Pancreas (tissue), 10 donors: ENCODE measurements around the gene JUN. TPM values are rescaled to one million over a fixed set of nuclear protein-coding genes. Genes with fewer than 3 reads are reported as not detected.

Experiments
- ATAC-seq, 4 donors: fragments of 200-7000 bp; cut with Tn5 transposase; one replicate each; pipeline versions ENCODE4 v1.8.0 to v1.9.1; 2020; ENCODE audit warnings: mild to moderate bottlenecking in 4 of 4, moderate library complexity in 4 of 4
- DNase-seq, 6 donors: peaks; one replicate each; pipeline ENCODE4 v3.0.0-alpha.2; 2020
- FAIRE-seq: peaks from 2 replicates; lab custom pipeline; 2012; peaks lifted over from hg19 to GRCh38; lab: Jason Lieb, UNC
- H3K27ac ChIP-seq, 4 donors: fragments of 200-600 bp; sonication (generic); 1 replicate in 3 of 4; 2 replicates in 1 of 4; pipeline versions ENCODE4 v1.5.0 to v1.8.0; 2020
- H3K27me3 ChIP-seq, 4 donors: fragments of 200-600 bp; one replicate each; pipeline ENCODE4 v1.8.0; 2021
- H3K36me3 ChIP-seq, 3 donors: fragments of 200-600 bp; sonication (generic) in 1 of 3; one replicate each; pipeline versions ENCODE4 v1.5.0 to v1.8.0; 2020 to 2021
- H3K4me1 ChIP-seq, 3 donors: fragments of 200-600 bp; one replicate each; pipeline ENCODE4 v1.8.0; 2021
- H3K4me3 ChIP-seq, 4 donors: fragments of 200-600 bp; sonication (generic) in 2 of 4; one replicate each; pipeline versions ENCODE4 v1.5.0 to v1.8.0; 2020 to 2021
- H3K9me3 ChIP-seq, 4 donors: fragments of 200-600 bp; one replicate each; pipeline ENCODE4 v1.8.0; 2021
- WGBS, 2 donors: extraction: QIAGEN DNeasy Blood & Tissue Kit; methylation state at CpG; one replicate each; pipeline ENCODE4 v1.1.7; 2013; 5-methylcytosine and 5-hydroxymethylcytosine counted together
- intact Hi-C, 3 donors: fragments of 100-400 bp; cut with DNase I; formaldehyde crosslinking; loops; one replicate each; pipeline versions ENCODE4 v1.11.1 to v1.14.2; 2022
- polyA plus RNA-seq, 2 donors: library from polyadenylated mRNA; stranded (reverse); fragments of 200-250 nt; gene quantifications; one replicate each; pipeline ENCODE4 v1.2.3, GENCODE V29; 2013
- total RNA-seq, 6 donors: library from RNA; stranded (reverse); fragmentation: NEBNext Ultra II Directional in 4 of 6; extraction: Animal tissue kit (Norgen Biotek cat#: 25700) in 4 of 6; gene quantifications; one replicate each; pipeline versions ENCODE4 v1.2.1 to v1.2.4, GENCODE V29; 2021 to 2023
- TF ChIP-seq, protein P1 (sequence below), 4 donors: fragments of 200-600 bp; sonication (generic) in 3 of 4; IDR thresholded peaks; one replicate each; pipeline versions ENCODE4 v1.5.0 to v1.8.0; 2021; ENCODE audit warnings: antibody characterized with exemption in 4 of 4
- donor health status: healthy with polysubstance abuse.
- donor health status: DM: no; HTN: no; CAD: no; lungs with moderate emphysema.
- donor health status: DM: no; HTN: no; CAD: no.
- donor health status: control.
- donor health status: control.
- donor health status: Bipolar disorder and iron deficiency.
- donor health status: DM: yes; HTN: yes; CAD: no.
- donor health status: DM: no; HTN: no; CAD: no.
- donor health status: DM: no; HTN: no; CAD: no.
- donor health status: DM: yes; HTN: yes; CAD: no.

The JUN gene
- total and polyA plus RNA-seq, 8 donors = 45.0 to 134 (median 86.2) TPM

- no peaks in the 10 kb centered on the region for H3K9me3 ChIP-seq
- peak overlapping the region; percentile 78 to 96 (median 92) for H3K4me3 ChIP-seq
- DNase-seq = peak; percentile 56 to 91 (median 72)
- 0% methylated on average over 86 of the region's 86 CpGs for WGBS, 2 donors
- H3K4me1 ChIP-seq = peaks cover 6 to 15% (median 14%) of the 10 kb centered on the region in 3 donors
- peak; percentile 4 to 16 (median 8) for ATAC-seq
- peaks cover 0 to 18% (median 4%) of the 10 kb centered on the region in 3 donors for H3K36me3 ChIP-seq
- no peak for FAIRE-seq
- H3K27ac ChIP-seq = peak overlapping the region; percentile 97 to 100 (median 100)
- TF ChIP-seq, protein P1, sequence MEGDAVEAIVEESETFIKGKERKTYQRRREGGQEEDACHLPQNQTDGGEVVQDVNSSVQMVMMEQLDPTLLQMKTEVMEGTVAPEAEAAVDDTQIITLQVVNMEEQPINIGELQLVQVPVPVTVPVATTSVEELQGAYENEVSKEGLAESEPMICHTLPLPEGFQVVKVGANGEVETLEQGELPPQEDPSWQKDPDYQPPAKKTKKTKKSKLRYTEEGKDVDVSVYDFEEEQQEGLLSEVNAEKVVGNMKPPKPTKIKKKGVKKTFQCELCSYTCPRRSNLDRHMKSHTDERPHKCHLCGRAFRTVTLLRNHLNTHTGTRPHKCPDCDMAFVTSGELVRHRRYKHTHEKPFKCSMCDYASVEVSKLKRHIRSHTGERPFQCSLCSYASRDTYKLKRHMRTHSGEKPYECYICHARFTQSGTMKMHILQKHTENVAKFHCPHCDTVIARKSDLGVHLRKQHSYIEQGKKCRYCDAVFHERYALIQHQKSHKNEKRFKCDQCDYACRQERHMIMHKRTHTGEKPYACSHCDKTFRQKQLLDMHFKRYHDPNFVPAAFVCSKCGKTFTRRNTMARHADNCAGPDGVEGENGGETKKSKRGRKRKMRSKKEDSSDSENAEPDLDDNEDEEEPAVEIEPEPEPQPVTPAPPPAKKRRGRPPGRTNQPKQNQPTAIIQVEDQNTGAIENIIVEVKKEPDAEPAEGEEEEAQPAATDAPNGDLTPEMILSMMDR (IDR thresholded peaks at IDR 0.05) = no peak
- H3K27me3 ChIP-seq = no peaks in the 10 kb centered on the region
- intact Hi-C loops = loop anchor here in 2 of 3 donors (10.0 kb wide), 3 partner anchors 101 to 271 kb away; no protein-coding TSS in a partner anchor
Observed at GRCh38 chr1:58783090-58783992, 506 bp downstream of the JUN start.

- FAIRE-seq = no peak
- Histone ChIP-seq H3K27ac (peak overlapping the region; percentile 97 to 100 (median 100)), H3K4me3 (peak overlapping the region; percentile 78 to 96 (median 92)), H3K36me3 (peaks cover 0 to 18% (median 4%) of the 10 kb centered on the region in 3 donors), H3K4me1 (peaks cover 6 to 15% (median 14%) of the 10 kb centered on the region in 3 donors), H3K27me3 (no peaks in the 10 kb centered on the region), H3K9me3 (no peaks in the 10 kb centered on the region)
- ATAC-seq = peak; percentile 1 to 4 (median 4)
- DNase-seq = peak; percentile 51 to 88 (median 70)
- intact Hi-C loops = loop anchor here in 2 of 3 donors (10.0 kb wide), 3 partner anchors 102 to 272 kb away; no protein-coding TSS in a partner anchor
- TF ChIP-seq, protein P1 (IDR thresholded peaks at IDR 0.05) = no peak
- WGBS, 2 donors = 0 to 1% methylated on average over 80 to 82 of the region's 82 CpGs
Observed at GRCh38 chr1:58782178-58783089, 1.4 kb downstream of the JUN start.

DNA sequence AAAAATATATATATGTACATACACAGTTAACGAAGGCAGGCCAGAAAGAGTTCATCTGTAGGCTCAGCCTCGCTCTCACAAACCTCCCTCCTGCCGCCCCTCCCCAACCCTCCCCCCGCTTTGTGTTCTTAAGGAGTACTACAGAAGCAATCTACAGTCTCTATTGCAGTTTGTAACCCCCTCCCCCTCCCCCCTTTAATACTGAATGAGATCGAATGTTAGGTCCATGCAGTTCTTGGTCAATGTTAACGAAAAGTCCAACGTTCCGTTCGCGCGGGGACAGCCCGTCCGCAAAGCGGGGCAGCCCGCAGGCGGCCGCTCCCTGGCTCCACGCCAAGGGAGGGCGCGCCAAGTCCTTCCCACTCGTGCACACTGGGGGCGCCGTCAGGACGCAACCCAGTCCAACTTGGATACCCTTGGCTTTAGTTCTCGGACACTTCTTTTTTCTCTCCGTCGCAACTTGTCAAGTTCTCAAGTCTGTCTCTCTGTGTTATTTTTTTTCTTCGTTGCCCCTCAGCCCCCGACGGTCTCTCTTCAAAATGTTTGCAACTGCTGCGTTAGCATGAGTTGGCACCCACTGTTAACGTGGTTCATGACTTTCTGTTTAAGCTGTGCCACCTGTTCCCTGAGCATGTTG, 2.2 kb downstream of the JUN start:
- intact Hi-C loops = loop anchor here in 2 of 3 donors (10.0 kb wide), 3 partner anchors 103 to 273 kb away; no protein-coding TSS in a partner anchor
- TF ChIP-seq, protein P1 (IDR thresholded peaks at IDR 0.05) = peak in 1 of 4 donors; percentile 16
- no peak for FAIRE-seq
- Histone ChIP-seq H3K27ac (peak overlapping the region; percentile 97 to 100 (median 100)), H3K4me3 (peak overlapping the region; percentile 78 to 96 (median 92)), H3K4me1 (peaks cover 6 to 15% (median 14%) of the 10 kb centered on the region in 3 donors), H3K36me3 (peaks cover 0 to 18% (median 4%) of the 10 kb centered on the region in 3 donors), H3K9me3 (no peaks in the 10 kb centered on the region), H3K27me3 (no peaks in the 10 kb centered on the region)
- DNase-seq = peak; percentile 62 to 89 (median 76)
- 1% methylated on average over 32 of the region's 32 CpGs for WGBS, 2 donors
- peak in 2 of 4 donors; percentile 2 to 4 for ATAC-seq

DNA sequence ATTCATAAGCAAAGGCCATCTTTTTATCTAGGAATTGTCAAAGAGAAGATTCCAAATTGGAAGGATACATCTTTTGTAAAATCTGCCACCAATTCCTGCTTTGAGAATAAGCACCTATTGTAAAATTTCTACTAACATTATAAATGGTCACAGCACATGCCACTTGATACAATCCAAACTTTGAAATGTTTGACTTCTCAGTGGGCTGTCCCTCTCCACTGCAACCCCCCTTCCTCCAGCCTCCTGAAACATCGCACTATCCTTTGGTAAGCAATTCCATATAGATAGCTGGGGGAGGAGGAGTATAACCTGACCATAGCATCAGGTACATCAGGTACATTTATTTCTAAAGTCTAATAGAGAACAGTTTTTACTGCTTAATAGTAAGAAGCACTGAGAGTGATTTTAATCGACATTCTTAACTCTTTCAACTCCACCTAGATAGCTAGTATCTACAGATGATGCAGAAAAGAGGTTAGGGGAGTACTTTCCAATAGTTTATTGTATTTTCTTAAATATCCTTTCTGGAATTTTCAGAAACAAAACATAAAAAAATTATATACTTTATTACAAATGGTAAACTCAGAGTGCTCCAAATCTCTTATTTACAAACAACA, 2.9 kb downstream of the JUN start:
- TF ChIP-seq, protein P1 (IDR thresholded peaks at IDR 0.05) = no peak
- Histone ChIP-seq H3K27me3 (no peaks in the 10 kb centered on the region), H3K4me1 (peaks cover 3 to 9% (median 8%) of the 10 kb centered on the region in 3 donors), H3K4me3 (peak overlapping the region; percentile 78 to 96 (median 92)), H3K27ac (peak overlapping the region; percentile 97 to 100 (median 100)), H3K36me3 (peaks cover 0 to 18% (median 4%) of the 10 kb centered on the region in 3 donors), H3K9me3 (no peaks in the 10 kb centered on the region)
- 7 to 22% methylated on average over 2 of the region's 2 CpGs for WGBS, 2 donors
- intact Hi-C loops = loop anchor here in 2 of 3 donors (10.0 kb wide), 3 partner anchors 104 to 274 kb away; no protein-coding TSS in a partner anchor
- FAIRE-seq (peak; percentile 26), DNase-seq (peak in 2 of 6 donors; percentile 10 to 37), ATAC-seq (no peak)
